ENCODE data around the gene JDP2. TPM values are rescaled to one million over a fixed set of nuclear protein-coding genes. Genes with fewer than 3 reads are reported as not detected.
"Not testable (repeated sequence)": the region's sequence is repeated elsewhere in the genome, so short reads cannot be mapped to it uniquely, and the experiment has no call there.

JDP2 gene
- total RNA-seq, 1 donor from 2014 or later = 79.5 TPM

DNA sequence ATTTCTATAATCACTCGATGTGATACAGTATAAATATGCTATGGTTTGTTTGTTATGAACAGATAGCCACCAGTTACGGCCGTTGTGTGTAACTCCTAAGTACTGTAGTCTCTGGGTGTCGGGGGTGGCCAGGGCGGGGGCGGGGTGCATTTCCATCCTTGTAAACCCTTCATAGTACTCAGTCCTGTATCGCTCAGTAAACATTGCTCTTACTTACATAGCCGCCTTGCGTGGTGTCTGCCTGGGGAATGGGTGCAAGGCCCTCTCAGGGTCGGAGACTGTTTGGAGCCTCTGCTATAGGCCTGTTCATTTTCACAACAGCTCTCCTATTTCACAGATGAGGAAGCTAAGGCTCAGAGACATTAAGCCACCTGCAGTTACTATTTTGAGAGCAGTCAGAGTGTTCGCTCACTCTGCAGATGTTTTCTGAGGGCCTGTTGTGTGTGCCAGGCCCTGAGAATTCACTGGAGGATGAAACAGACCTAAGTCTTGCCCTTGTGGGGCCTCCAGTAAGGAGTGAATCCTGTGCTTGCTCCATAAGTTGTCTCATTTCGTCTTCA, 42.5 kb downstream of the JDP2 start:
- H3K4me3 Mint-ChIP-seq (ENCODE audit: unreplicated experiment) = no peak overlapping the region
- Histone ChIP-seq H3K27me3 (ENCODE audit: insufficient read depth, low read length) (no peaks in the 10 kb centered on the region), H3K36me3 (ENCODE audit: insufficient read depth, low read length) (peaks cover 2% of the 10 kb centered on the region), H3K4me3 (ENCODE audit: insufficient read depth, low read depth, low read length) (no peak overlapping the region), H3K27ac (ENCODE audit: low read depth, low read length) (no peak overlapping the region), H2AFZ (ENCODE audit: low read depth, low read length) (no peak overlapping the region), H3K9me3 (ENCODE audit: insufficient read depth, low read depth, low read length) (no peaks in the 10 kb centered on the region), H3K4me1 (ENCODE audit: insufficient read depth, low read length) (no peaks in the 10 kb centered on the region), H3K9ac (ENCODE audit: low read length) (no peak overlapping the region), H3K79me2 (ENCODE audit: insufficient read depth, low read length) (no peaks in the 10 kb centered on the region), H4K20me1 (ENCODE audit: insufficient read depth, low read length) (peaks cover 4% of the 10 kb centered on the region), H3K4me2 (ENCODE audit: low read length) (no peak overlapping the region)
- DNase-seq (ENCODE audit: low read depth) (no peak), FAIRE-seq (no peak)
- H3K27me3 Mint-ChIP-seq (ENCODE audit: low read depth, unreplicated experiment) = no peaks in the 10 kb centered on the region
- peaks cover 44% of the 10 kb centered on the region for H3K36me3 Mint-ChIP-seq (ENCODE audit: low read depth, unreplicated experiment)
- TF ChIP-seq EZH2 (IDR thresholded peaks at IDR 0.05; ENCODE audit: insufficient read depth, low read length) (no peak), CTCF (IDR thresholded peaks at IDR 0.05; ENCODE audit: insufficient read depth, low read depth, low read length) (no peak)
- H3K4me1 Mint-ChIP-seq (ENCODE audit: low read depth, unreplicated experiment) = peaks cover 4% of the 10 kb centered on the region
- H3K9me3 Mint-ChIP-seq (ENCODE audit: unreplicated experiment) = no peaks in the 10 kb centered on the region
- H3K27ac Mint-ChIP-seq (ENCODE audit: unreplicated experiment) = no peak overlapping the region

- H3K27me3 Mint-ChIP-seq (ENCODE audit: low read depth, unreplicated experiment) = no peaks in the 10 kb centered on the region
- Histone ChIP-seq H3K36me3 (ENCODE audit: insufficient read depth, low read length) (peaks cover 2% of the 10 kb centered on the region), H3K27ac (ENCODE audit: low read depth, low read length) (no peak overlapping the region), H3K9ac (ENCODE audit: low read length) (no peak overlapping the region), H3K4me1 (ENCODE audit: insufficient read depth, low read length) (no peaks in the 10 kb centered on the region), H3K27me3 (ENCODE audit: insufficient read depth, low read length) (no peaks in the 10 kb centered on the region), H3K4me2 (ENCODE audit: low read length) (no peak overlapping the region), H4K20me1 (ENCODE audit: insufficient read depth, low read length) (peaks cover 4% of the 10 kb centered on the region), H3K9me3 (ENCODE audit: insufficient read depth, low read depth, low read length) (no peaks in the 10 kb centered on the region), H3K4me3 (ENCODE audit: insufficient read depth, low read depth, low read length) (no peak overlapping the region), H2AFZ (ENCODE audit: low read depth, low read length) (no peak overlapping the region), H3K79me2 (ENCODE audit: insufficient read depth, low read length) (no peaks in the 10 kb centered on the region)
- H3K27ac Mint-ChIP-seq (ENCODE audit: unreplicated experiment) = no peak overlapping the region
- H3K36me3 Mint-ChIP-seq (ENCODE audit: low read depth, unreplicated experiment) = peaks cover 46% of the 10 kb centered on the region
- no peaks in the 10 kb centered on the region for H3K9me3 Mint-ChIP-seq (ENCODE audit: unreplicated experiment)
- peaks cover 4% of the 10 kb centered on the region for H3K4me1 Mint-ChIP-seq (ENCODE audit: low read depth, unreplicated experiment)
- H3K4me3 Mint-ChIP-seq (ENCODE audit: unreplicated experiment) = no peak overlapping the region
- FAIRE-seq (no peak), DNase-seq (ENCODE audit: low read depth) (no peak)
- no peak for TF ChIP-seq CTCF (IDR thresholded peaks at IDR 0.05; ENCODE audit: insufficient read depth, low read depth, low read length)
- TF ChIP-seq EZH2 (IDR thresholded peaks at IDR 0.05; ENCODE audit: insufficient read depth, low read length) = no peak
These were observed 43.2 kb downstream of the JDP2 start for GRCh38 chr14:75471059-75471458.

DNA sequence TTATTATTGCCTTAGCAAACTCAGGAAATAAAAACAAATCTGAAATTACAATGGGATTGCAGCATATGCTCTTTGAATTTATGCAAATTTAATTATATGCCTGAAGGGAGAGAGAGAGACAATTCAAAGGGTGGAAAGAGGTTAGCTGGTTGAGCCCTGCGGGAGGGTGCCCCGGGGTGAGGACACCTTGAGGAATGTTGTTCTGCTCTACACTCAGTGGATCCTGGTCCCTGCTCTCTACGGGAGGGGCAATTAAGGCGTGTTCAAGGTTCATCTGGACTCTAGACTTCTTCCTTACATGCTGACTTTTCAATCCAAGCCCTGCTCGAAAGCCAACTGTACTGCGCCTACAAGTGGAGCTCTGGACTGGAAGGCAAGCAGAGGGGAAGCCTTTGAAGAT, 46.3 kb downstream of the JDP2 start:
- H3K27me3 Mint-ChIP-seq (ENCODE audit: low read depth, unreplicated experiment); DNase-seq (ENCODE audit: low read depth); H3K36me3 ChIP-seq (ENCODE audit: insufficient read depth, low read length); H3K27me3 ChIP-seq (ENCODE audit: insufficient read depth, low read length); FAIRE-seq; H3K4me3 Mint-ChIP-seq (ENCODE audit: unreplicated experiment); H2AFZ ChIP-seq (ENCODE audit: low read depth, low read length); H3K4me2 ChIP-seq (ENCODE audit: low read length); H3K9me3 ChIP-seq (ENCODE audit: insufficient read depth, low read depth, low read length); H3K27ac Mint-ChIP-seq (ENCODE audit: unreplicated experiment); H3K4me3 ChIP-seq (ENCODE audit: insufficient read depth, low read depth, low read length); H3K79me2 ChIP-seq (ENCODE audit: insufficient read depth, low read length); H3K4me1 Mint-ChIP-seq (ENCODE audit: low read depth, unreplicated experiment); H4K20me1 ChIP-seq (ENCODE audit: insufficient read depth, low read length); H3K9me3 Mint-ChIP-seq (ENCODE audit: unreplicated experiment); H3K9ac ChIP-seq (ENCODE audit: low read length); H3K27ac ChIP-seq (ENCODE audit: low read depth, low read length); H3K4me1 ChIP-seq (ENCODE audit: insufficient read depth, low read length): not testable (repeated sequence)
- peaks cover 46% of the 10 kb centered on the region for H3K36me3 Mint-ChIP-seq (ENCODE audit: low read depth, unreplicated experiment)
